ENCODE measurements around the gene DCC. TPM values are rescaled to one million over a fixed set of nuclear protein-coding genes. Genes with fewer than 3 reads are reported as not detected.

The DCC gene
- total and polyA plus RNA-seq, 2 experiments from 2014 or later, result 0.27 to 0.38 TPM

DNA sequence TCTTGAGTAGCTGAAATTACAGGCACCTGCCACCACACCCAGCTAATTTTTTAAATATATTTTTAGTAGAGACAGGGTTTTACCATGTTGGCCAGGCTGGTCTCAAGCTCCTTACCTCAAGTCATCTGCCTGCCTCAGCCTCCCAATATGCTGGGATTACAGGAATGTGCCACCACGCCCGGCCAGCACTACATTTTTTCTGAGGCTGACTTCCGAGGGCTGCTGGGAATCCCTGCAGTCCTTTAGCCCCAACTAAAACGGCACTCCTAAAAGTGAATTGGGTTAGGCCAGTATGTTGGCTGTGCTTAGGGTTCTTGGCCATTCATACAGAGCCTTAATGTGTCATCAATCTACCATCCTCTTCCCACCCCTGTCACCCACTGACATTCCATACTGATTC is 375.4 kb downstream of the DCC start:
- no peak for DNase-seq (ENCODE audit: low read depth in 1 of 2, low spot score in 1 of 2)

DNA sequence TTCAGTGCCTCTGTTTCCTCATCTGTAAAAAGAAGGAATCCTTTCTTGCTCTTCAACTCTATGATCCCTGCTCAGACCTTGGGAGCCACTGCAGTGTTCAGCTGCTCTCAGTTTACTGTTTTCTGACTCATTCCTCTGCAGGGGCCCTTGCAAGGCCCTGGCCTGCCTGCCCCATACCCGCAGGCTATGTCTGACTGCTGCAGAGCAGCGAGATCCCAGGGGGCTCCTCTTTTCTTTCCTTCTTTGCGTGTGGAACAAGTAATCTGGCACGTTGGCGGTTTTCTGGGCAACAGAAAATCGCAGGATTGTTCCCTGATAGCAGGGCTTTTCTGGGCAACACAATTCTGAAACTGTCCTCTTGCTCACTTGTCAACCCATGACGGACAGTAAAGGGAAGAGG is 376.0 kb downstream of the DCC start:
- Histone ChIP-seq H3K4me3 (no peak overlapping the region), H3K27me3 (no peaks in the 10 kb centered on the region), H3K9me3 (ENCODE audit: low read depth) (no peaks in the 10 kb centered on the region), H3K36me3 (no peaks in the 10 kb centered on the region), H3K4me1 (ENCODE audit: low read depth) (peaks cover 20% of the 10 kb centered on the region), H3K27ac (no peak overlapping the region)
- TF ChIP-seq, protein P1, sequence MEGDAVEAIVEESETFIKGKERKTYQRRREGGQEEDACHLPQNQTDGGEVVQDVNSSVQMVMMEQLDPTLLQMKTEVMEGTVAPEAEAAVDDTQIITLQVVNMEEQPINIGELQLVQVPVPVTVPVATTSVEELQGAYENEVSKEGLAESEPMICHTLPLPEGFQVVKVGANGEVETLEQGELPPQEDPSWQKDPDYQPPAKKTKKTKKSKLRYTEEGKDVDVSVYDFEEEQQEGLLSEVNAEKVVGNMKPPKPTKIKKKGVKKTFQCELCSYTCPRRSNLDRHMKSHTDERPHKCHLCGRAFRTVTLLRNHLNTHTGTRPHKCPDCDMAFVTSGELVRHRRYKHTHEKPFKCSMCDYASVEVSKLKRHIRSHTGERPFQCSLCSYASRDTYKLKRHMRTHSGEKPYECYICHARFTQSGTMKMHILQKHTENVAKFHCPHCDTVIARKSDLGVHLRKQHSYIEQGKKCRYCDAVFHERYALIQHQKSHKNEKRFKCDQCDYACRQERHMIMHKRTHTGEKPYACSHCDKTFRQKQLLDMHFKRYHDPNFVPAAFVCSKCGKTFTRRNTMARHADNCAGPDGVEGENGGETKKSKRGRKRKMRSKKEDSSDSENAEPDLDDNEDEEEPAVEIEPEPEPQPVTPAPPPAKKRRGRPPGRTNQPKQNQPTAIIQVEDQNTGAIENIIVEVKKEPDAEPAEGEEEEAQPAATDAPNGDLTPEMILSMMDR (IDR thresholded peaks at IDR 0.05; ENCODE audit: low read depth, low read length), result no peak
- DNase-seq (ENCODE audit: low read depth in 1 of 2, low spot score in 1 of 2), result no peak

More for the DNA sequence above, 375.4 kb downstream of the DCC start:
- H3K27ac ChIP-seq, result no peak overlapping the region
- TF ChIP-seq, protein P1 (IDR thresholded peaks at IDR 0.05; ENCODE audit: low read depth, low read length), result no peak
- H3K9me3 ChIP-seq (ENCODE audit: low read depth), result no peaks in the 10 kb centered on the region
- no peaks in the 10 kb centered on the region for H3K36me3 ChIP-seq
- no peak overlapping the region for H3K4me3 ChIP-seq
- H3K27me3 ChIP-seq, result no peaks in the 10 kb centered on the region
- peaks cover 20% of the 10 kb centered on the region for H3K4me1 ChIP-seq (ENCODE audit: low read depth)

DNA sequence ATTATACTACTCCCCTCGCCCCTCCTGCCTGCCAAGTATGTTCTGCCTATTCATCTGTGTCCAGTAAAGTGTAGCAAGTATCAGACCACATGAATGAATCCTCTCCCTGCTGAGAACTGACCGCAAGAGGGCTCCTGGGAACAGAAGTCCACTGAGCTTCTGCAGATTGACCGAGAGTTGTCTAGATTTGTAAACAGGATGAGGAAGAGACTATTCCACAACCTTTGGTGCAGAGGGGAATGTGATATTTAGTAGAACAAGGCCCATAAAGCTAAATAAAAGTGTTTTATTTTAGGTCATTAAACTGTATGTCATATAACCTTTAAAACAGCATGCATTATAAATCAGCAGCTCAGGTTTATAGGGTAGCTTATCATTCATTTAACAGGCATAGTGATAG is 377.0 kb downstream of the DCC start:
- Histone ChIP-seq H3K9me3 (ENCODE audit: low read depth) (no peaks in the 10 kb centered on the region), H3K4me1 (ENCODE audit: low read depth) (peaks cover 20% of the 10 kb centered on the region), H3K4me3 (no peak overlapping the region), H3K27ac (no peak overlapping the region), H3K36me3 (no peaks in the 10 kb centered on the region), H3K27me3 (no peaks in the 10 kb centered on the region)
- TF ChIP-seq, protein P1 (IDR thresholded peaks at IDR 0.05; ENCODE audit: low read depth, low read length), result no peak
- peak; percentile 2 to 47 for DNase-seq (ENCODE audit: low read depth in 1 of 2, low spot score in 1 of 2)

DNA sequence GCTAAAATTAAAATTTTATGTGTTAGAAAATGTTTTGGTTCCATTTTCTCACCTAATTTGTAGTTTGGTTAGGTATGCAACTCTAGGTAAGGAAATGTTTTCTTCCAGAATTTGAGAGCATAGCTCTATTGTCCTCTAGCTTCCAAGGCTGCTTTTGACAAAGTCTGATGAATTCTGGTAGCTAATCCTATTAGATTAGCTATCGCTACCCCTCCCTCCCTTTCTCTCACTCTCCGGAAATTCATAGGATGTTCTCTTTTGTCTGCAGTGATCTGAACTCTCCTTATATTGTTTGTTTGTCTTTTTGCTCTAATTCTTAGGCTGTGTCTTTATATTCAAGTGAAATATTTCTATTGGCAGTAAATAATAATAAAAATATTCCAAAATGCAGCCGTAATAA is 382.9 kb downstream of the DCC start:
- no peak for DNase-seq (ENCODE audit: low read depth in 1 of 2, low spot score in 1 of 2)
- H3K9me3 ChIP-seq (ENCODE audit: low read depth), result no peaks in the 10 kb centered on the region
- TF ChIP-seq, protein P1 (IDR thresholded peaks at IDR 0.05; ENCODE audit: low read depth, low read length), result no peak
- no peaks in the 10 kb centered on the region for H3K27me3 ChIP-seq
- no peak overlapping the region for H3K27ac ChIP-seq
- no peak overlapping the region for H3K4me3 ChIP-seq
- H3K4me1 ChIP-seq (ENCODE audit: low read depth), result peaks cover 2% of the 10 kb centered on the region
- H3K36me3 ChIP-seq, result no peaks in the 10 kb centered on the region

DNA sequence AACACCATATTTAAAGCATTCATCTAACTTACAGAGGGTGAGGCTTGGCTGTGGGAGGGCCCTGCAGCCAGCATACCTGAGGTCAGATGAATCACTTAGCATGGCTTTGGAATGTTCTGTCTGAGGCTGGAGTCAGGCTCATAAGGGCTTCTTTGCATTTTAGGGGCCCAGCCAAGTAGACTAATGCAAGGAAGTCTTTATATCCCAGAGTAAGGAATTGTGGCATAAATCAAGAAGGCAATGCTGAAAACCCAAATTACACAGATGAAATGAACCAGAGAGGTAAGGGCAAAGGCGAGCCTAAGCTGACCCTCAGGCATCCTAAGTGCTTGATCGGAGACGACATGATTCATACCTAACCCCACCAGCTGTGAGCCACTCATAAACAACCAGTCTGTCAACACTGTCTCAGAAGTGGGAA is 383.6 kb downstream of the DCC start:
- Histone ChIP-seq H3K27ac (no peak overlapping the region), H3K27me3 (no peaks in the 10 kb centered on the region), H3K36me3 (no peaks in the 10 kb centered on the region), H3K4me1 (ENCODE audit: low read depth) (no peaks in the 10 kb centered on the region), H3K9me3 (ENCODE audit: low read depth) (no peaks in the 10 kb centered on the region), H3K4me3 (no peak overlapping the region)
- no peak for DNase-seq (ENCODE audit: low read depth in 1 of 2, low spot score in 1 of 2)
- TF ChIP-seq, protein P1 (IDR thresholded peaks at IDR 0.05; ENCODE audit: low read depth, low read length), result no peak
